HG03558 (cell line): Measurements from ENCODE around the gene ADGRD1.
"Not testable (repeated sequence)": the region's sequence is repeated elsewhere in the genome, so short reads cannot be mapped to it uniquely, and the experiment has no call there.

Source experiments
- ATAC-seq: cut with Tn5 transposase; IDR thresholded peaks from one replicate; pipeline ENCODE4 v1.9.1; 2021; ENCODE audit warnings: moderate number of reproducible peaks; ENCODE audit not compliant: unreplicated experiment; ENCODE audit errors: extremely low read depth

ADGRD1 gene

GRCh38 chr12:130937063-130937462 lies 16.6 kb upstream of the ADGRD1 start:
- ATAC-seq: no peak

GRCh38 chr12:130937546-130937945 lies 16.2 kb upstream of the ADGRD1 start:
- ATAC-seq: not testable (repeated sequence)

DNA sequence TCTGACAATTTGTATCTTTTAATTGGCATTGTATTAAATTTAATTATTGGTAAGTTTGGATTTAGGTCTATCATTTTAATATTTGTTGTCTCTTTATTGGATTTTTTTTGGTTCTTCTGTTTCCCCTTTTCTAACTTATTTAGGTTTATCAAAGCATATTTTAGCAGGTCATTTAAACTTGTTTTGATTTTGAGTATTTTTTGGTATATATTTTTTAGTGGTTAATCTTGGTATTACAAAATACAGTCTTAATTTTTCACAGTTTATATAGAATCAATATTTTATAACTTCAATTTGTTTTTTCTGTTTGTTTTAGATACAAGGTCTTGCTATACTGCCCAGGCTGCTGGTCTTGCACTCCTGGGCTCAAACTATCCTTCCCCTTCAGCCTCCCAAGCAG lies 15.5 kb upstream of the ADGRD1 start:
- no peak for ATAC-seq

- no peak for ATAC-seq
These were observed 8.8 kb upstream of the ADGRD1 start for GRCh38 chr12:130944878-130945277.

DNA sequence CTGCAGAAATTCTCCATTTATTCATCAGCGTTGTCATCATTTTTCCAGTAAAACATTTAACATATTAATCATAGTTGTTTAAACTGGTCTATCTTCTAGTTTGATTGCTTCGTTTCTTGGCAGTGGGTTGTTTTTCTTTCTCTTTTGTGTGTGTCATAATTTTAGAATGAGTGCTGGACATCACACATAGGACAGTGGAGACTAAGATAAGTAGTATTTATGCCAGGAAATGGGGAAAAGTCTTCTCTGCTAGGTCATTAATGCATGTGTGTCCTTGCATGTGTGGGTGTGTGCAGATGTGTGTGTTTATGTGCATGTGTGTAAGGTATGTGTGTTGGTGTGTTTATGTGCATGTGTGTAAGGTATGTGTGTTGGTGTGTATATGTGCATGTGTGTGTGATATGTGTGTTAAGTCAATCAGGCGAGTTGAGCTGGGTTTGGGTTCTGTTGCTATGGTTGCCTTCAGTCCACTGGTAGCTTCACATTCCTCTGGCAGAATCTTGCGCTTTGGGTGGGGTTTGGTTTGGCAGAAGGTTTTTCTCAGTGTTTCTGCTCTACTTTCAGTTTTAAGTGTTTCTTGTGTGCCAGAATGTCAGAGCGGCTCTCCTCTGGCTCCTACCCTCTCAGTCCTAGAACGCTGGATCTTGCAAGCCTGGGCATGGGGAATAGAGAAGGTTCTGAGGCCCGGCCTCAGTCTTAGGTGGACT lies 7.8 kb upstream of the ADGRD1 start:
- no peak for ATAC-seq

- ATAC-seq: no peak
These were observed 6.6 kb upstream of the ADGRD1 start for GRCh38 chr12:130947028-130947613.

DNA sequence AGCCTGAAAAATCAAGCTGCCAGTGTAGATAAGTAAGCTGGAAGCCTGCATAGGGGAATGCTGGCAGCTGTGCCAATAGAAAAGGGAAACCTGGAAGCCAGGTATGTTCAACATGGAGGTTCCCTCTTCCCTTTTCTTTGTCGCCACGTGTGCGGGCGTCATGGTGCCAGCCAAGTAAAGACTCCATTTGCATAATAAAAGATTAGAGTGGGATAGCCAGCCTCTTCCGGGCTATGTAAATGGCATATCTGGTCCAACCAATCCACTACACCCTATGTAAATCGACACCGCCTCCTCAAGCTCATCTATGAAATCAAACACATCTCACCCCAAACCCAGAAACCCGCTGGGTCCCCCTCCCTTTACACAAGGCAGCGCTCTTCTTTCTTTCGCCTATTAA lies 5.6 kb upstream of the ADGRD1 start:
- ATAC-seq: no peak

- no peak for ATAC-seq
These were observed 5.0 kb upstream of the ADGRD1 start for GRCh38 chr12:130948751-130949150.

GRCh38 chr12:130949806-130950205 lies 3.9 kb upstream of the ADGRD1 start:
- no peak for ATAC-seq

DNA sequence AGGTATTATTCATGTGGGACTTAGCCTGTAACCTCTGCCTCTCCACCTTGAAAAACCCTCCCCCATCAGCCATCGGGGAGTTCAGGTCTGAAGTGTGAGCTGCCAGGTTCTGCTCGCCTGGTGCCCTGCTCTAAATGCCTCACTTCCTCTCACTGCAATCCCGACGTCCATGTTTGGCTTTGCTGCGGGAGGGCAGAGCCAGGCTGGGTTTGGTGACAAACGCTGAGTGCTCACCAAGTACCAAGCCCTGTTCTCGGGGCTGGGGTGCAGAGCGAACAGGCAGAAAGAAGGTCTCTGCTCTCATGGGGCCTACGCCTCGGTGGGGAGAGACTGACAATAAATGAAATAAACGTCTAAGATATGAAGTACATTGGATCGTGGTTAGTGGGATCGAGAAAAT lies 2.1 kb upstream of the ADGRD1 start:
- no peak for ATAC-seq

- ATAC-seq: no peak
These were observed 1.3 kb upstream of the ADGRD1 start for GRCh38 chr12:130952171-130952954.

- ATAC-seq: no peak
These were observed 781 bp downstream of the ADGRD1 start for GRCh38 chr12:130954544-130954831.

GRCh38 chr12:130955238-130955816 lies 1.6 kb downstream of the ADGRD1 start:
- ATAC-seq: no peak

DNA sequence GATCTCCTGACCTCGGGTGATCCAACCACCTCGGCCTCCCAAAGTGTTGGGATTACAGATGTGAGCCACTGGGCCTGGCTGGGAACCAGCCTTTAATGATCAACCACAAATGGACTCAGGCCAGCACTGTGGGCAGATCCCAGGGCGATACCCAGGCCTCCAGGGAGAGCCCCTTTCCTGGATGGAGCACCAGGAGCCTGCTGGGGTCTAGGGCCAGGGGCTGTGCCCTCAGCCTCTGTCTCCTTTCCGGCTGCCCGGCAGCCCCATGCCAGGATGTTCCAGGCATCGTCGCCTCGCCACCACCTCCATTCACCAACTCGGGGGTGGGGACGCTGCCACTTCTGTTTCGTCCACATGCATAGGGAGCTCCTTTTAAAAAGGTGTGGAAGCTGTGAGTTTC lies 2.3 kb downstream of the ADGRD1 start:
- no peak for ATAC-seq

DNA sequence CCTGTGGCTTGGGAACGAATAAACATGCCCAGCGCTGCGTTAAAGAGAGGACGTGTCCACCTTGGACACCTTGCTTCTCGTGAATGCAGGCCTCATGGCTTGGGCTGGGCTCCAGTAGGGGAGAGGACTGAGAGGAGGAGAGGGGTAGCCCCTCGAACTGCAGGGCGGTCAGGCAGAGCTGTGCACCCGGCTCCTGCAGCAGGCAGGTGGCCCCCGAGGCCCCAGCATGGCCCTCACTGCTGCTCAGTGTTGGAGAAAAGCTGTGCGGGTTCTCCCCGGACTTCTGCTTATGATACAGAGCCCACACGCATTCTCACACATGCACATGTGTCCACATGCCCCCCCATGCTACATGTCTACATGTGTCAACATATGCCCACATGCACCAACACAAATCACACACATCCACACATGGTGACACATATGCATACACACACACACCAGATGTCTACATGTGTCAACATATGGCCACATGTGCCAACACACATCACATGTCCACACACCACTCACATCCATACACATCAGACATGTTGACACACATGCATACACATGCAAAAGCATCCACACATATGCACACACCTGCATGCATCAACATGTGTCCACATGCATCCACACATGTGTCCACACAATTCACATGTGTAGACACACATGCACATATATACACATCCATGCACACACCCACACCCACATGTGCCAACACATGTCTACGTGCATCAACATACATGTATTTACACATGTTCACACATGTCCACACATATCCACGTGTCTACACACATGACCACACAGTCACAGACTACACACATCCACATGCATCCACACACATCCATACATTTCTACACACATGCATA lies 3.0 kb downstream of the ADGRD1 start:
- no peak for ATAC-seq

DNA sequence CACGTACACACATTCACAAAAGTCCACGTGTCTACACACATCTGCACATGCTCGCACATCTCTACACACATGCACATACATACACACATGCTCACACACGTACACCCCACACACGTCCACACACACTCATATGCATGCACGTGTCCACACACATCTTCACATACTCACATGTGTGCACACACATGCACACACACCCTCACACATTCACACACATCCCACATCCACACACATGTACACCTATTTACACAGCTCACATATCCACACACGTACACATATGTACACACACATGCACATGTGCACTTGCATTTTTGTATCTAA lies 3.6 kb downstream of the ADGRD1 start:
- no peak for ATAC-seq

- no peak for ATAC-seq
These were observed 4.9 kb downstream of the ADGRD1 start for GRCh38 chr12:130958557-130959140.

DNA sequence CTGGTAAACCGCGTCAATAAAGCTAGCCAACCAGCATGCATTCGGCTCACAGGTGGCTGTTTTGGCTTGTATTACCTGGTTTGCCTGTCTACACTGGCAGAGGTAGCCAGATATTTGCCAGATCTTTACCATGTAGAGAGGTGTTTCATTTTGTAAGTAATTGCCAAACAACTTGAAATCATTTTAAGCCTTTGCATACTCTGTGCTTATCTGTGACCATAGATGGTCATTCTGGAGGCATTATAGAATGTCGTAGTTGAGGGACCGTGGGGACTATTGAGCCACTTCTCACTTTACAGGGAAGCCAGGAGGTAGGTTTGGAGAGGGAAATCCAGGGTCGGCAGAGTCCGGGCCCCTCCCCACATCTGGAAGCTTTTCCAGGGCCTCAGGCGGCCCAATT lies 5.9 kb downstream of the ADGRD1 start:
- ATAC-seq: no peak

- ATAC-seq: no peak
These were observed 6.4 kb downstream of the ADGRD1 start for GRCh38 chr12:130960058-130960457.

GRCh38 chr12:130960787-130961186 lies 7.1 kb downstream of the ADGRD1 start:
- no peak for ATAC-seq
